Measurements from ENCODE around the gene CLEC7A. TPM values are rescaled to one million over a fixed set of nuclear protein-coding genes. Genes with fewer than 3 reads are reported as not detected.

CLEC7A gene
- total RNA-seq, 2 experiments from 2014 or later = not detected

Other genes with a start within 250 kb of the CLEC7A start
- not detected for gene KLRF2, start 248.7 kb downstream of the CLEC7A start, total RNA-seq
- not detected for gene CLEC2A, start 197.8 kb downstream of the CLEC7A start, total RNA-seq
- gene CLEC12A, start 158.8 kb downstream of the CLEC7A start, total RNA-seq = not detected
- gene CLEC1B, start 131.1 kb downstream of the CLEC7A start, total RNA-seq = not detected
- gene CLEC12B, start 119.6 kb downstream of the CLEC7A start, total RNA-seq = not detected
- not detected for gene CLEC9A, start 99.5 kb downstream of the CLEC7A start, total RNA-seq
- not detected for gene CLEC1A, start 31.2 kb downstream of the CLEC7A start, total RNA-seq
- gene OLR1, start 41.9 kb upstream of the CLEC7A start, total RNA-seq = not detected
- not detected for gene TMEM52B, start 48.8 kb upstream of the CLEC7A start, total RNA-seq
- gene GABARAPL1, start 82.7 kb upstream of the CLEC7A start, total RNA-seq = 10 to 100 TPM; 12.7 to 16.8 TPM
- gene KLRD1, start 177.7 kb upstream of the CLEC7A start, total RNA-seq = 10 to 100 TPM; 68.3 to 79.1 TPM